NCI-H1930 (cell line): ENCODE measurements around the gene SMCO3.

Experiments used
- DNase-seq, 2 experiments: peaks; one replicate each; lab custom pipeline; 2025; lab: John Stamatoyannopoulos, UW

SMCO3 gene

DNA sequence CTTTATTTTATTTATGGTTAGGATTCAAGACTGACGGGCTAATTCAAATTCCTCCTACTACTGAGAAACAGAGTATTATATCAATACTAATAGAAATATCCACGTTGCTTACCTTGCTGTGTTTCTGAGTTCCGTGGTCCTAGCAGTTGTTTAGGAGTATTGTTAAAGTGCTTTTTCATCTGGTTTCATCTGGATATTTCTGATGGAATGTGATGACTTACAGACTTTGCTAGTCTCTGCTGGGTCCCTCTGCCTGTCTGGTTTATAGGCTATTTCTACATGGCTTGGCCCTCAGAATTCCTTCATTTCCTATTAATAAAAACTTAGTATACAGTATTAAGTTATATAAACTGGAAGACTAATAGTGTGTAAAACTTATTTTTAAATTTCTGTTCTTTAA, at the start of gene SMCO3:
Gene SMCO3, minus strand, starts transcription at position 169 of the 400 bp plus-strand sequence. CDS start 7,502 bp downstream, outside the sequence.
- no peak for DNase-seq

GRCh38 chr12:14860490-14860889, 46.5 kb upstream of the SMCO3 start:
- no peak for DNase-seq

DNA sequence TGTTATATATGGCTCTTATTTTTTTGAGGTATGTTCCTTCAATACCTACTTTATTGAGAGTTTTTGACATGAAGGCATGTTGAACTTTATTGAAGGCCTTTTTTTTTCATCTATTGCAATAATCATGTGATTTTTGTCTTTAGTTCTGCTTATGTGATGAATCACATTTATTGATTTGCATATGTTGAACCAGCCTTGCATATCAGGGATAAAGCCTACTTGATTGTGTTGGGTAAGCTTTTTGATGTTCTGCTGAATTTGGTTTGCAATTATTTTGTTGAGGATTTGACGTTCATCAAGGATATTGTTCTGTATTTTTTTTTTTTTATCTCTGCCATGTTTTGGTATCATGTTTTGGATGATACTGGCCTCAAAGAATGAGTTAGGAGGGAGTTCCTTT, 44.5 kb upstream of the SMCO3 start:
- DNase-seq = no peak

- DNase-seq = peak in 1 of 2 experiments; percentile 50
These were observed 40.7 kb upstream of the SMCO3 start for GRCh38 chr12:14854586-14855183.

DNA sequence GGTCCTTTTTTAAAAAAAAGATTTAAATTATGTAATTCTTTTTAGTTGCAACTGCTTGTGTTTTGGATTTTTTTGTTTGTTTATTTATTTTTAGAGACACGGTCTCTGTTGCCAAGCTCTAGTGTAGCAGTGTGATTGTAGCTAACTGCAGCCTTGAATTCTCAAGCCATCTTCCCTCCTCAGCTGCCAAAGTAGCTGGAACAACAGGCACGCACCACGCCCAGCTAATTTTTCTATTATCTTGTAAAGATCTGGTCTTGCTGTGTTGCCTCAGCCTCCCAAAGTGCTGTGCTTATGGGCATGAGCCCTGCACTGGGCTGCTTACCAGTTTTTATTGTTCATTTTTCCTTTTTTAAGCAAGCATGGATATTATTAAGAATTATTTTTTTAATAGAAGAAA, 40.0 kb upstream of the SMCO3 start:
- DNase-seq = peak; percentile 18 to 28

- DNase-seq = no peak
These were observed 38.9 kb upstream of the SMCO3 start for GRCh38 chr12:14852880-14853279.

DNA sequence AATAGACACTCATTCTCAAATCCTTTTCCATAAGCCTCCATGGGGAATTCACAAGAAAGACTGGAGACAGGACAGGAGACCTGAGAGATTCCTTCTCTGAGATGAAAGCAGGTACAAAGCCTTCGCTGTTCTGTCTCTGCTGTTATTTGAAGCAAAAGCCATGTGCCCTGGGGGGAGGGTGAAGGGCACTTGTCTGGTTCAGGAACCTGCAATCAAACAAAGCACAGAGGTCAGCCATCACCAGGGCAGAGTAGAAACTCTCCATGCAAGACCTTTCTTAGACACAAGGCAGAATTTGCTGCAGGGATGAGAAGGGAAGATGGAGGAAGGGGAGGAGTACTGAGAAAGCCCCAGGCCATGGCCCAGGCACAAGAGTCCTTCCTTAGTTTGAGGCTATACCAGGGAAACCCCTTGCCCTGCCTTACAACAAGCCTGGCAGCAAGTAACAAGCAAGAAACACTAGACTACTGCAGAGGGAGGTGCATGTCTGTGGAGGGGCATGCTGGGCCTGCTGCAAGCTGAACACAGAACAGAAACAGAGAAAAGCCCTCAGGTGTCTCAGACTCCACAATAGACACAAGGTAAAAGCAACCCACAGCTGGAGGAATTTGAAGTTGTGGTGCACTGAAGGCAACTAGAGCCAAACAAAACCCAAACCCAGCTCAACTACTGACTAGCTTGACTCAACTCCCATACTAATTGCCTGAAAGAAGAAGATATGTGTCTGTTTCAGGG, 37.1 kb upstream of the SMCO3 start:
- DNase-seq = no peak

- no peak for DNase-seq
These were observed 35.7 kb upstream of the SMCO3 start for GRCh38 chr12:14849661-14850060.

GRCh38 chr12:14846876-14847580, 33.0 kb upstream of the SMCO3 start:
- no peak for DNase-seq

- DNase-seq = no peak
These were observed 32.1 kb upstream of the SMCO3 start for GRCh38 chr12:14846042-14846587.

DNA sequence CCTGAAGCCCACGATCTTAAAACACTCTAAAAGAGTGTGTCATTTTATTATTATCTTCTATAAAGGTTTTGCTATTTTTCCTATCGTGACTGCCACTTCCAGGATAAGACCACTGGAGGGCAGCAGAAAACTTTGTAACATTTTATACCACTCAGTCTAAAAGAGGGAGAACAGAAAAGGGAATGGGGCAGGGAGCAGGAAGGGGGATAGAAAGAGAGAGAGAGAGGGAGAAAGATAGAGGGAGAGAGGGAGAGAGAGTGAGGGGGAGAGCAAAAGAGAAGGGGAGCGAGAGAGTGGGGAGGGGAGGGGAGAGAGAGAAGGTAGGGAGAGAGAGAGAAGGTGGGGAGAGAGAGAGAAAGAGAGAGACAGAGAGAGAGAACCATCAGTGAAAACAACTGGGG, 31.4 kb upstream of the SMCO3 start:
- peak in 1 of 2 experiments; percentile 41 for DNase-seq

- DNase-seq = no peak
These were observed 30.4 kb upstream of the SMCO3 start for GRCh38 chr12:14844401-14844800.

- no peak for DNase-seq
These were observed 29.5 kb upstream of the SMCO3 start, which contains the start of gene ART4 for GRCh38 chr12:14843425-14843887. Gene ART4 (minus strand): TSS chr12:14843526. CDS start chr12:14843113, 413 bp downstream.

DNA sequence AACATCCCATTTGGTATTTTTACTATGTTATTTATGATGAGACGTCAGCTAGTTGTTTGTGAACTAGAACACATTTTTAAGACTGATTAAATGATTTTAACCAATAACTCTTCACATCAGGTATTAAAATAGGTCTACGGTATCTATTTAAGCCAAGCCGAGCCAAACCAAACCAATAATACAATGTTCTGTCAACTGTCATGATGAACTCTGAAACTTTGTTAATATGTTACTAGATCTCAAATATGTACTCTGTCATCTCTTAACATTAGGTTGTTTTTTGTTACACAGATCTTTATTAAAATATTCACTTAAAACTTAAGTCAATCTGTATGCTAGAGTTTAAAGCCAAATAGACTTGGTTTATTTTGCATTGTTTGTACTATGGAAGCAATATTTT, 28.3 kb upstream of the SMCO3 start:
- no peak for DNase-seq

- no peak for DNase-seq
These were observed 27.8 kb upstream of the SMCO3 start for GRCh38 chr12:14841761-14842160.

GRCh38 chr12:14840616-14841015, 26.6 kb upstream of the SMCO3 start:
- no peak for DNase-seq

DNA sequence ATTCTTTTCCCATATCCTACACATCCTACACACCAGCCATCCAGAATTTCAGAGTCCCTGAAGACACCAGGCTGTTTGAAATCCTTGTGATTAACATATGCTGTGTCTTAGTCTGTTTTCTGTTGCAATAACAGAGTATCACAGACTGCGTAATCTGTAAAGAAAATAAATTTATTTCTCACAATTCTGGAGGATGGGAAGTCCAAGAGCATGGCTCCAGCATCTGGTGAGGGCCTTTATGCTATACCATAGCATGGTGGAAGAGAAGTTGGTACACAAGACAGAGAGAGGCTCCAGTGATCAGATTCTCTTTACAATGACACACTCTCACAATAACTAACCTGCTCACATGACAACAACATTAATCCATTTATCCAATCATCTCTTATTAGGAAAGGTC, 25.3 kb upstream of the SMCO3 start:
- DNase-seq = no peak

DNA sequence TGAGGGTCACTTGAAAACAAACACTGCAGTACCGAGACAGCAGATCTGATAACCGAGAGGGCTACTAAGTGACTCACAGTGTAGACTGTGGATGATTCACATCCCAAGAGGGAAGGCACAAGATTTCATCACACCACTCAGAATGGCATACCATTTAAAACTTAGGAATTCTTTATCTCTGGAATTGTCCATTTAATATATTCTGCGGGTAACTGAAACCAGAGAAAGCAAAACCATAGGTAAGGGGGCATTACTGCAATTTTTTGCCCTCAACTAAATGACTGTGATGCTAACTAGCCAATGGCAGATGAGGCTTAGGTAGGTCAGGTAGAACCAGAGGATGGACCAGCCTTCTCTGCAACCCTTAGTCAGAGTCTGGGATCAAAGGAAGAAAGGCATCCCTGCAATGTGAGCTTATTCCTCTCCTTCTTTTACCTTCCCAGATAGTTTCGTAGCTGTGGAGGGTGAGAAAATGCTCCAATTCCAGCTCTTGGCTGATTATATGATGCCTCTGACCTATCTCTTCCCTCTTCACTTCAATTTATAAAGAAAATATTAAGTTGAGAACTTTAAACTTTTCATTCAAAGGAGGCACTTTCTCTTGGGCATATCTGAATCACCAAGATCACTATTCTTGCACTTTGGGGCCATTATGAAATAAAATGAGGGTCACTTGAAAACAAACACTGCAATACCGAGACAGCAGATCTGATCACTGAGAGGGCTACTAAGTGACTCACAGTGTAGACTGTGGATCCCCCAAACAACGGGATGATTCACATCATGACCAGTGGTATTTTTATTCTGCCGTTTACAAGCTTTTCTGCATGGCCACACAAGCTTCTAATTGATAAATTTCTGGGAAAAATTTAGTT, 22.6 kb upstream of the SMCO3 start:
- DNase-seq = no peak

DNA sequence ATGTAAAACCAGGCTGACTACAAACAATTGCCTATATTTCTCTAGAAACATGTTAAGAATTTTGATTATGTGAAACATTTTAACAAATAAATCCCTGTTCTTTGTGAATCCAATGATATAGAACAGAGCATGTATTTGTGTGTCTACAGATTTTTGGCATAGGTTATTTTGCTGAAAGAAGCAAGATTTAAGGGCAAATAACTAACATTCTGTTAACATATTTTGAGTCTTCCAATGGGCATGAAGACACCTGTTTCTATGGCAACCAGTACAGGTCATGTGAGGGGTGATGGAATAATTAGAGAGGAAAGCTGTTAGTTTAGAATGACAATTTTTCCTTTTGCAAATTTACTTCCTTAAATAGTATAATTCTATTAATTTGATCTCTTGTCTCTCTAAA, 20.5 kb upstream of the SMCO3 start:
- DNase-seq = no peak

GRCh38 chr12:14833952-14834351, 20.0 kb upstream of the SMCO3 start:
- DNase-seq = peak in 1 of 2 experiments; percentile 24

GRCh38 chr12:14833336-14833735, 19.4 kb upstream of the SMCO3 start:
- no peak for DNase-seq

DNA sequence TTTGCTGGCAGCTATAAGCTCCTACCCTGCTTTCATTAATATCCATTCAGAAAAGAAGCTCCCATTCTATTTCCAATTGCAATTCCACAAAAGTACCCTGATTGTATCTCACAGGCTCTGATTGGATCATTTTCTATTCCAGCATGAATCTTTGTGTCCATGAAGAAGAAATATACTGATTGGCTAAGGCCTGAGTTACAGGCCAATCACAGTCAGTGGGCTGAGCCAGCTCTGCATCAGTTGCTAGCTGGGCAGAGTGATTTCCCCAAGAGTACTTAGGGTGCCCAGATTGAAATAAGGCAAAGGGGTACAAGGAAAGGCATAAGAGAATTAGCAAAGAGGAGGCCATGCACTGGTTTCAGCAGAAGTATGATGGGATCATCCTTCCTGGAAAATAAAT, 14.9 kb upstream of the SMCO3 start:
- DNase-seq = no peak
